DMS153 treated with DMSO at 0.1 percent for 48 hours (cell line): ENCODE measurements around the gene ARMC5.

ENCODE experiments used
- DNase-seq: peaks from one replicate; lab custom pipeline; 2025; ENCODE audit not compliant: unreplicated experiment; lab: John Stamatoyannopoulos, UW

The ARMC5 gene

DNA sequence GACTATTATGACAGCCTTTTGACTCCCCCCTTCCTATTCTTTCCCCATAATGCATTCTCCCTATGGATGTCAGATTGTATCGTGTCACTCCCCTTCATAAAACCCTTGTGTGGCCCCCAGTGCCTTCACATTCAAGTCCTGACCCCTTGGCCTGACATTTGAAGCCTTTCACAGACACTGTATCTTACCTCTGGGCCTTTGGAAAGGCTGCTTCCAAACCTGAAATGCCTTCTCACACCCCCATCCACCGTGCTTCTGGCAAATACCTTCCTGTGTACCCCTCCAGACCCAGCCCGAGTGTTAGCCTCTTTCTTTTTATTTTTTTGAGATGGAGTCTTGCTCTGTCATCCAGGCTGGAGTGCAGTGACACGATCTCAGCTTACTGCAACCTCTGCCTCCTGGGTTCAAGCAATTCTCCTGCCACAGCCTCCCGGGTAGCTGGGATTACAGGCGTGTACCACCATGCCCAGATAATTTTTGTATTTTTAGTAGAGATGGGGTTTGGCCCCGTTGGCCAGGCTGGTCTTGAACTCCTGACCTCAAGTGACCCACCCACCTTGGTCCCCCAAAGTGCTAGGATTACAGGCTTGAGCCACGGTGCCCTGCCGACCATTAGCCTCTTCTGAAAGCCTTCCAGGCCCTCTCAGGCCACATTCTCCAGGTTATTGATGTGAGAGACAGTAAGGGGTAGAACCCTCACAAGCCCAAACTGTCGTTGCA lies 2.1 kb downstream of the ARMC5 start:
- DNase-seq = no peak

DNA sequence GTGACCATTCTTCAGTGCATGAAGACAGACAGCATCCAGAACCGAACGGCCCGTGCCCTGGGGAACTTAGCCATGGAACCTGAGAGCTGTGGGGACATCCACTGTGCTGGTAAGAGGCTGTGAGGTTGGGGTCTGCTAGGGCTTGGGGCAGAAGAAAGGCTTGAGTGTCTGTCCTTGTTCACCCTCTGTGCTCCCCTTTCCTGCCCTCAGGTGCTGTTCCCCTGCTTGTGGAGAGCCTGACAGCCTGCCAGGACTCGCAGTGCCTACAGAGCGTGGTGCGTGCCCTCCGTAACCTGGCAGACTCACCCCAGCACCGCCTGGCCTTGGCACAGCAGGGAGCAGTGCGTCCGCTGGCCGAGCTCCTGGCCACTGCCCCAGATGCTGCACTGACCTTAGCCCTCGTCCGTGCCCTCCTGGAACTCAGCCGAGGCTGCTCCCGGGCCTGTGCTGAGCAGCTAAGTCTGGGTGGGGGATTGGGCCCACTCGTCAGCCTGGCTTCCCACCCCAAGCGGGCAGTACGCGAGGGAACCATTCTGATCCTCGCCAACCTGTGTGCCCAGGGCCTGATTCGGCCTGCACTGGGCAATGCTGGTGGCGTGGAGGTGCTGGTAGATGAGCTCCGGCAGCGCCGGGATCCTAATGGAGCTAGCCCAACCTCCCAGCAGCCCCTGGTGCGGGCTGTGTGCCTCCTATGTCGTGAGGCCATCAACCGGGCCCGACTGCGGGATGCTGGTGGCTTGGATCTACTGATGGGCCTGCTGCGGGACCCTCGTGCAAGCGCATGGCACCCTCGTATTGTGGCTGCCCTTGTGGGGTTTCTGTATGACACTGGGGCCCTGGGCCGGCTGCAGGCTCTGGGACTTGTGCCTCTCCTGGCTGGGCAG lies 2.9 kb downstream of the ARMC5 start:
- DNase-seq = no peak

DNA sequence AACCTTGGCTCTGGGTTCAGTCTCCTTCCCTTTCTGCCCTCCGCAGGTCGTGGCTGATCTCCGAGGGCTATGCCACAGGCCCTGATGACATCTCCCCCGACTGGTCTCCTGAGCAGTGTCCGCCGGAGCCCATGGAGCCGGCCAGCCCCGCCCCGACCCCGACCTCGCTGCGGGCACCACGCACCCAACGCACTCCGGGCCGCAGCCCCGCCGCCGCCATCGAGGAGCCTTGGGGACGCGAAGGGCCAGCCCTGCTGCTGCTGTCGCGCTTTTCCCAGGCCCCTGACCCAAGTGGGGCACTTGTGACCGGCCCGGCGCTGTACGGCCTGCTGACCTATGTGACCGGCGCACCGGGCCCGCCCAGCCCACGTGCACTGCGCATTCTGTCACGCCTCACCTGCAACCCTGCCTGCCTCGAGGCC lies 5.1 kb downstream of the ARMC5 start:
- no peak for DNase-seq

DNA sequence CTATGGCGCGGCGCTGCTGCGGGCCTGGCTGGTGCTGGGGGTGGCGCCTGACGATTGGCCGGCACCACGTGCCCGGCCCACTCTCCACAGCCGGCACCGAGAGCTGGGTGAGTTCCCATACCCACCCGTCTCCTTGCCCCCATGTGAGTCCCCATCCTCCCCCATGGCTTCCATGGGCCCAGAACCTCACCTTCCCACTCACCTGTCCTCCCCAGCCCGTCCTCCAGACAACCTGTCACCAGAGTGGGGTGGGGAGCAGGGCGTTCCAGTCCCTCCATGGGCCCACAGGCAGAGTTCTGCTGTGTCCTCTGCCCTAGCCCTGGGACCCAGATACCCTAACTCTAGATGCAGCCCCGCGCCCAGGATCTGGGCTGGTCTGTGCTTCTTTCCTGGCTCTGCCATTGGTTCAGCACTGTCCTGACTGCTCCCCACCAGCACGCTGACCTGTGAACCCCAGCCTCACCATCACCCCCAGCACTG lies 5.5 kb downstream of the ARMC5 start:
- DNase-seq = no peak

DNA sequence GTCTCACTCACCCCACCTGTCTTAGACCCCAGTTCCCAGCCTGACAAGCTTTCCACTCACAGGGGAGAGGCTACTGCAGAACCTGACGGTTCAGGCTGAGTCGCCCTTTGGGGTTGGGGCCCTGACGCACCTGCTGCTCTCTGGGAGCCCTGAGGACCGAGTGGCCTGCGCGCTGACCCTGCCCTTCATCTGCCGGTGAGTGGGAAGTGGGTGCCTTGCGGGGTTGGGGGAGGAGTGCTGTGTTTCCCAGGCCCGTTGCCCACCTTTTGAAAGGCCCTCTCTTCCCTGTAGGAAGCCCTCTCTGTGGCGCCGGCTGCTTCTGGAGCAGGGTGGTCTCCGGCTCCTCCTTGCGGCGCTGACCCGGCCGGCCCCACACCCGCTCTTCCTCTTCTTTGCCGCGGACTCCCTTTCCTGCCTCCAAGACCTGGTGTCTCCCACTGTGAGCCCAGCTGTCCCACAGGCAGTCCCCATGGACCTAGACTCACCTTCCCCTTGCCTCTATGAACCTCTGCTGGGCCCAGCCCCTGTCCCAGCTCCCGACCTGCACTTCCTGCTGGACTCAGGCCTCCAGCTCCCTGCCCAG lies 6.6 kb downstream of the ARMC5 start:
- no peak for DNase-seq

DNA sequence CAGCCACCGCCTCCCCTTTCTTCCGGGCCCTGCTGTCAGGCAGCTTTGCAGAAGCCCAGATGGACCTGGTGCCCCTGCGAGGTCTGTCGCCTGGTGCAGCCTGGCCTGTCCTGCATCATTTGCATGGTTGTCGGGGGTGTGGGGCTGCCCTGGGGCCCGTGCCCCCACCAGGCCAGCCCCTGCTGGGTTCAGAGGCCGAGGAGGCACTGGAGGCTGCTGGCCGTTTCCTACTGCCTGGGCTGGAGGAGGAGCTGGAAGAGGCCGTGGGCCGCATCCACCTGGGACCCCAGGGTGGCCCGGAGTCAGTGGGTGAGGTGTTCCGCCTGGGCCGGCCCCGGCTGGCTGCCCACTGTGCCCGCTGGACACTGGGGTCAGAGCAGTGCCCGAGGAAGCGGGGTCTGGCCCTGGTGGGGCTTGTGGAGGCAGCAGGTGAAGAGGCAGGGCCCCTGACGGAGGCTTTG lies 7.1 kb downstream of the ARMC5 start:
- DNase-seq = no peak

DNA sequence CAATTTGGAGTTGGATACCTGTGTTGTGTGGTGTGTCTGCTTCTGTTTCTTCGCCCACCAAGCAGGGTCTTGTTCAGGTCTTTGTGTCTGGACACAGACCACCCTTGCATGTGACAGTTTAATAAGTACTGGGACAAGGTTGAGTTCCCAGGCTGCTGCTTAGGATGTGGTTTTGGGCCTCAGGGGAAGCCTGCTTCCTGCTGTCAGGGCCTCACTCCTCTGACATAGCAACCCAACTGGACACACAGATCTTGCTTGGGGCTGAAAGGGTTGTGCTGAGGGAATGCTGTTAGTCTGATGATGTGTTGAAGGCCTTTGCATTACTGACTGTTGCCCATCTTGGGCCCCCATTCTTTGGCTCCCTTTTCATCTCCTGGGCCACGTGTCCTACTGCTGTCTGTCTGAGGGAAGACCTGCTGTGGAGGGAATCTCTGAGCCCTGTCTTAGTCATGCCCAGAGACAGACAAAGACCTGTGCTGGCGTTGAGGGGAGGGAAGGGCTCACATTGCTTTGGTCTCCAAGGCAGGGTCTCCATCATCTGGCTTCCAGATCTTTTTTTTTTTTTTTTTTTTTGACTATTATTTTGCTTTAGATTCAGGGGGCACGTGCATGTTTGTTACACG lies 8.0 kb downstream of the ARMC5 start:
- no peak for DNase-seq

DNA sequence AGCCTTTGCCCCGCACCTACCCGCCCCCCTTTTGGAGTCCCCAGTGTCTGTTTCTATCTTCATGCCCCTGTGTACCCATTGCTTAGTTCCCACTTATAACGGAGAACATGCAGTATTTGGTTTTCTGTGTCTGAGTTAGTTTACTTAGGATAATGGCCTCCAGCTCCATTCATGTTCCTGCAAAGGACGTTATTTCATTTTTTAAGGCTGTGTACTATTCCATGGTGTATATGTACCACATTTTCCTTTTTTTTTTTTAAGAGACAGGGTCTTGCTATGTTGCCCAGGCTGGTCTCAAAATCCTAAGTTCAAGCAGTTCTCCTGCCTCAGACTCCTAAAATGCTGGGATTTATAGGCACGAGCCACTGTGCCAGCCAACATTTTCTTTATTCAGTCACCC lies 8.6 kb downstream of the ARMC5 start:
- DNase-seq = no peak

DNA sequence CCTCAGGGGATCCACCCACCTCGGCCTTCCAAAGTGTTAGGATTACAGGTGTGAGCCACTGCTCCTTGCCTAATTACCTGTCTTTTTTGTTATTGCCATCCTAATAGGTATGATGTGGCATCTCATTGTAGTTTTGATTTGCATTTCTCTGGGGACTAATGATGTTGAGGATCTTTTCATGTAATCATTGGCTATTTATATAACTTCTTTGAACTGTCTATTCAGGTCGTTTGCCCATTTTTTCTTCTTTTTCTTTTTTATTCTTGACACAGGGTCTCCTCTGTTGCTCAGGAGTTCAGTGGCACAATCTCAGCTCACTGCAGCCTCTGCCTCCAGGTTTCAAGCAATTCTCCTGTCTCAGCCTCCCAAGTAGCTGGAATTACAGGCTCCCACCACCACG lies 11.3 kb downstream of the ARMC5 start:
- DNase-seq = no peak

DNA sequence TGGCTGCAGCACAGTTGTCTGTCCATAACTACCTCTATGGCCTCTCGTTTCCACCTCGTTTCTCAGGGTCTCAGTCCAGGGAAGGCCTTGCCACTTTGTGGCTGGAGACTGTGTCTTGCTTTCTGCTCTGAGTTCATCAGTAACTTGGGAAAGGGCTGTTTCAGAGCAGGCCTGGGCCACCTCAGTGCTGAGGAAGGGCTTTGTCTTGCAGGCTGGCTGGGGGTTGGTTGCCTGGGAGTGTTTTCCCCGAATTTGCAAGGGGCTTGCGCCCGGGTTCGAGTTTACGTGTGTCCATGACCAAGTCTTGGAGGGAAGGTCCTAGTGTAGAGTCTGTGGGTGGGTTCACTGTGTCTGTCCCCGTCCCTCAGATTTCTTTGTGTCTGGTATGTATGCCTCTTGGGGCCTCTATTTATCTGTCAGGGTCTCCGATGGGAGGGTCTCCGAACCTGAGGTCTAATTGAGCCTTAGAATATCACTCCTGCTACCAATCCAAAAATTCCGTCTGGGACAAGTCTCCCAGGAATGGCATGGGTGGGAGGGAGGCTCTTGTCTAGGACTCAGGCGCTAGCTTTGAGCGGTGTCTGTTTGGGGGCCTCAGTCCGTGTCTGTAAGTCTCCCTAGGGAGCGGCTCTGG lies 12.1 kb downstream of the ARMC5 start:
- DNase-seq = no peak

DNA sequence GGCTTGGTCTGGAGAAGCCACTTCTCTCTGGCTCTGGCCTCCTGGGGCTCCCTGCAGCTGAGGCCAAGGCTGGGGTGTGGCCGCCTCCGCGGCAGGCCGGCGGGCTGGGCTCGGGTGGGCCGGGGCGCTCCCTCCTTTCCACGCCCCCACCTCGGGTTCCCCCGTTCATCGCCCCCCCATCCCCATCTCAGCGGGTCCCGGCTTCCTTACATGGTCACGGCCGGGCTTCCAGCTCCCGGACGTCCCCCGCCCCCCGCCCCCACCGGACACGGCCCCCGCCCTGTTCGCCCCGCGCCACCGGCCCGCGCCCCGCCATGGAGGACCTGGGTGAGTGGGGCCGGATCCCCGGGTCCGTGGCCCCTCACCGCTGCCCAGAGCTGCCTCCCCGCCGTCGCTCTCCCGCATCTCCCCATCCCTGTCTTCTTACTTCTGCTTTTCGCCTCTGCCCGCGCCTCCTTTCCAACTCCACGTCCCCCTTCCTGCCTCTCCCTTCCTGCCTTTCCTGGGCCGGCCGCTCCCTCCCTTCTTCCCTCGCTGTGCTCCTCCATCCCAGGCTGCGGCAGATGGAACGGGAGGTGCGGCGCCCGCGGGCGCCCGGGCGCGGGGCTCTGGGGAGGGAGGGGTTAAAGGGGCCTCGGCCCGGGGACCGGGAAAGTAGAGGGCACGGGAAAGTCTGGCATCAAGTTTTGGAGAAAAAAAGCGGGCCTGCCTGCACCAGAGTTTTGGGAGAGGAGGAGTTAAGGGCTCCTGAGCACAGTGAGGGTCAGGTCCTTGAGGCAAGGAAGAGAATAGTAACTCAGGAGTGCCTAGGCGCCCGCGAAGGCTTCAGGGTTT lies 12.8 kb downstream of the ARMC5 start, which contains the start of gene TGFB1I1:
Gene TGFB1I1 (plus strand): TSS at position 278 of the 834 bp plus-strand sequence. CDS start 37 bp downstream, at position 315.
- no peak for DNase-seq

DNA sequence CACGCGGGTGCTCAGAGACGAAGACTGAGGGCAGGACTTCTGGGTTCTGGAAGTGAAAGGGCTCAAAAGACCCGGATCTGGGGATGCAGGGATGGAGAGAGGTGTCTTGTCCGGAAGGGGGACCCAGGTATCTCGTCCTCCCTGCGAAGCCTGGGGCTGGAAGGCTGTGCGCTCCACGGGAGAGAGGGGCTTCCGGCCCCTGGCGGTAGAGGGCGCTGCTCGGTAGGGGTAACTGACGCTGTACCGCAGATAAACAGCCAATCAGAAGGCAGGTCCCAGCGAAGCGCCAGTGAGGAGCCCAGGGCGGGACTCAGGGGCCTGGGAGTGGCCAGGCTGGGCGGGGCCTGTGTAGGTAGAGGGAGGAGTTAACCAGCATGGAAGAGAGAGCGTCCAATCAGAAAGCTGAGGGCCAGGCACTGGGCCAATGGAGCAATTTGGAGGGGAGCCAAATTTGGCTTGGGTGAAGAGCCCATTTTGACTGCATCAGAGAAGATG lies 13.5 kb downstream of the ARMC5 start:
- DNase-seq = no peak

DNA sequence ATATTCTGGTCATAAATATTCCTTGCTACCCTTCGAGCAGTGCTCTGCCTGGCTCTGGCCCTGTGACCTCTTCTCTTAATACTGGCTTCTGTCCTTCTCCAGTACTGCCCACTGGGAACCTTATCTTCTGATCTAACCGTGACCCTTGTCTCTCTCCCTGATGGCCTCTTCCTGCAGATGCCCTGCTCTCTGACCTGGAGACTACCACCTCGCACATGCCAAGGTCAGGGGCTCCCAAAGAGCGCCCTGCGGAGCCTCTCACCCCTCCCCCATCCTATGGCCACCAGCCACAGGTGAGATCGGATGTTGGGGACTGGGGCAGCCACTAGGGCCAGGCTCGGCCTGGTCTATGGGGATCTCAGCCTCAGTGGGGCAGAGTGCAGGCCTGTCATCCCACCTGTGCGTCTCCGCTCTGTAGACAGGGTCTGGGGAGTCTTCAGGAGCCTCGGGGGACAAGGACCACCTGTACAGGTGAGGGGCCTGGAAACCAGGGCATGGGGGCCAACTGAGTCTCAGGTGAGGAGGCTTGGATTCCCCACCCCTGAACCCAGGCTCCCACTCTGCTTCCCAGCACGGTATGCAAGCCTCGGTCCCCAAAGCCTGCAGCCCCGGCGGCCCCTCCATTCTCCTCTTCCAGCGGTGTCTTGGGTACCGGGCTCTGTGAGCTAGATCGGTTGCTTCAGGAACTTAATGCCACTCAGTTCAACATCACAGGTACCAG lies 14.1 kb downstream of the ARMC5 start:
- no peak for DNase-seq

DNA sequence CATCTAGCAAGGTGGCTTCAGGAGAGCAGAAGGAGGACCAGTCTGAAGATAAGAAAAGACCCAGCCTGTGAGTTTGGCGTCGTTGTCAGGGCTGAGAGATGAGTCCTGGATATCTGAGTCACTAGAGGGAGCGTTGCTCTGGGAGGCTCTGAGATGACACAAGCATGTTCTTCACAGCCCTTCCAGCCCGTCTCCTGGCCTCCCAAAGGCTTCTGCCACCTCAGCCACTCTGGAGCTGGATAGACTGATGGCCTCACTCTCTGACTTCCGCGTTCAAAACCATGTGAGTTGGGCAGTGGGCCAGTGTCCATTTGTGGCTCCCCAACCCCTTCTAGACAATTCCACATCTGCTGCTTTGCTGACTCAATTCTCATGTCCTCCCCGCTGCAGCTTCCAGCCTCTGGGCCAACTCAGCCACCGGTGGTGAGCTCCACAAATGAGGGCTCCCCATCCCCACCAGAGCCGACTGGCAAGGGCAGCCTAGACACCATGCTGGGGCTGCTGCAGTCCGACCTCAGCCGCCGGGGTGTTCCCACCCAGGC lies 14.9 kb downstream of the ARMC5 start:
- no peak for DNase-seq

DNA sequence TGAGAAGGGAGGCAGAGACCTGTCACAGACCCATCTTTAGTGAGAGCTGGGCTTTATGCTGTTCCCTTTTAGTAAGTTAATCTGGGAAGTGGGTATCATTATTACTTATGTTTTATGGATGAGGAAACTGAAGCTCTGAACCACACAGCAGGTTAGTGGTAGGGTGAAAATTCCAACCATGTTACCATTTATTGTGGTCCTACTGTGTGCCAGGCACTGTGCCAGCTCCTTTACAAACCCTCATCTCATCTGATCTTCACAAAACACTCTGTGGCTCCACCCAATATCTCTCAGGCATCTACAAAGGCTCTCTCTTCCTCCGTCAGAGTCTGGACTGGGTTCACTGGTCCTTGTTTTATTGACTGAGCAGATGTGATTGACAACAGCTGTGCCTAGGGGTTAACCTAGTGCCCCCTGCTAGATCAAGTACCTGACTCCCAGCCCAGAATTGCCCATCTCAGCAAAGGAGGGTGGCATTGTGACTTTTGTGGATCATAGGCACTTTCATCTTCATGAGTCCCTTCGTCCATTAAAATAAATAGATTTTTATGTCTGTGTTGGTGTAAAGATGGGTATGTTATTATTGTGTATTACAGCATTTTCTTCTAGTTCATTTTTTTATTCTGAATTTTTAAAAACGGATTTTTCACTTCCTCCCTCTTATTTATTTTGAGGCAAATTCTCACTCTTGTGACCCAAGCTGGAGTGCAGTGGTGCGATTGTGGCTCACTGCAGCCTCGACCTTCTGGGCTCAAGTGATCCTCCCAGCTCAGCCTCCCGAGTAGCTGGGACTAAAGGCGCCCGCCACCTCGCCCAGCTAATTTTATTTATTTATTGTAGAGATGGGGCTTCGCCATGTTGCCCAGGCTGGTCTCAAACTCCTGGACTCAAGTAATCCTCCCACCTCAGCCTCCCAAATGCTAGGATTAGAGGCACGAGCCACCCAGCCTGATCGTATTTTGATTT lies 15.8 kb downstream of the ARMC5 start:
- no peak for DNase-seq

DNA sequence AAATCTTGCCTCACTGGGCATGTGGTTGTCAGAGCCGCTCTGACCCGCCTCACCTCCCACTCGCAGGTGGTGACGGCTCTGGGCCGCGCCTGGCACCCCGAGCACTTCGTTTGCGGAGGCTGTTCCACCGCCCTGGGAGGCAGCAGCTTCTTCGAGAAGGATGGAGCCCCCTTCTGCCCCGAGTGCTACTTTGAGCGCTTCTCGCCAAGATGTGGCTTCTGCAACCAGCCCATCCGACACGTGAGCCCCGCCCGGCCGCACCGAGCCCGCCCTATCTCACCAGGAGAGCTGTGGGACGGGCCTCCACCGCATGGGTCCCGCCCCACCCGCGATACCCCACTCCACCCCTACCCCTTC lies 16.6 kb downstream of the ARMC5 start:
- no peak for DNase-seq

DNA sequence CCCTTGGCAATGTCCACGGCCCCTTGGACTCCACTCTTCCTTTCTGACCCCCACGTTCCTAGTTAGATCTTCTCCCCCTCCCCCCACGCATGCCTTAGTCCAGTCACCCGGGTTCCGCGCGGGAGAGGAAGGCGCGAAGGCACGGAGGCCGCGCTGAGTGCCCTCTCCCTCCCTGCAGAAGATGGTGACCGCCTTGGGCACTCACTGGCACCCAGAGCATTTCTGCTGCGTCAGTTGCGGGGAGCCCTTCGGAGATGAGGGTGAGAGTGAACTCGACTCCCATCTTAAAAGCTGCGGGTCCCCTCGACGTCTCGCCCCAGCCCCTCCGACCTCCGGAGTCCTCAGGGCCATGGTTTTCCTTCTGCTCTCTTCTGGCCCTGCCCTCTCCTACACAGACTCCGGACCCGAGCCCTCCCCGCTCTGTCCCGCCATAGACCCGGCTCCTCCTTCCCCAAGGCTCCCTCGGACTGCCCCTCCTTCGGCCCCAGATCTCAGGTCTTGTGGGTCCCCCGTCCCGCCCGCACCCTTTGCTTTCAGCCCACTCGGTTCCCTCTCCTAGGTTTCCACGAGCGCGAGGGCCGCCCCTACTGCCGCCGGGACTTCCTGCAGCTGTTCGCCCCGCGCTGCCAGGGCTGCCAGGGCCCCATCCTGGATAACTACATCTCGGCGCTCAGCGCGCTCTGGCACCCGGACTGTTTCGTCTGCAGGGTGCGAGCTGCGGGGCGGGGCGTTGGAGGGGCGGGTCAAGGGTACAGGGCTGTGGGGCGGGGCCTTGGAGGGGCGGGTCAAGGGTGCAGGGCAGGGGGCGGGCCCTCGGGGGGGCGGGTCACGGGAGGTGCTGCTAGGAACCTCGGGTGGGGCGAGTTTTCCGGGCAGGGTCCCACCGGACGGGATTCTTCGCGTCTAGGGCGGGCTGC lies 17.3 kb downstream of the ARMC5 start:
- no peak for DNase-seq
